ENCODE measurements around the gene LRRFIP1. TPM values are rescaled to one million over a fixed set of nuclear protein-coding genes. Genes with fewer than 3 reads are reported as not detected.

The LRRFIP1 gene
- total and polyA plus RNA-seq, 2 of the 13 experiments (the other 11 are each of a cell fraction or from before 2014, with no cell fraction given) = 15.9 to 40.5 TPM

- TF ChIP-seq, protein P1, sequence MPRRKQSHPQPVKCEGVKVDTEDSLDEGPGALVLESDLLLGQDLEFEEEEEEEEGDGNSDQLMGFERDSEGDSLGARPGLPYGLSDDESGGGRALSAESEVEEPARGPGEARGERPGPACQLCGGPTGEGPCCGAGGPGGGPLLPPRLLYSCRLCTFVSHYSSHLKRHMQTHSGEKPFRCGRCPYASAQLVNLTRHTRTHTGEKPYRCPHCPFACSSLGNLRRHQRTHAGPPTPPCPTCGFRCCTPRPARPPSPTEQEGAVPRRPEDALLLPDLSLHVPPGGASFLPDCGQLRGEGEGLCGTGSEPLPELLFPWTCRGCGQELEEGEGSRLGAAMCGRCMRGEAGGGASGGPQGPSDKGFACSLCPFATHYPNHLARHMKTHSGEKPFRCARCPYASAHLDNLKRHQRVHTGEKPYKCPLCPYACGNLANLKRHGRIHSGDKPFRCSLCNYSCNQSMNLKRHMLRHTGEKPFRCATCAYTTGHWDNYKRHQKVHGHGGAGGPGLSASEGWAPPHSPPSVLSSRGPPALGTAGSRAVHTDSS (CRISPR knock-in tag; conservative IDR thresholded peaks at IDR 0.05) = peak; percentile 62; the same call in 1 of the 2 replicates
- TF ChIP-seq ZNF543 (CRISPR knock-in tag; IDR thresholded peaks at IDR 0.05) (no peak), SRSF9 (IDR thresholded peaks at IDR 0.05; ENCODE audit: borderline replicate concordance, insufficient read depth, low read depth, low read length, poor library complexity, severe bottlenecking) (no peak), ZNF660 (CRISPR knock-in tag; IDR thresholded peaks at IDR 0.05; ENCODE audit: borderline replicate concordance, low read depth) (no peak), ZNF17 (CRISPR knock-in tag; IDR thresholded peaks at IDR 0.05) (no peak), MTF2 (CRISPR knock-in tag; IDR thresholded peaks at IDR 0.05; ENCODE audit: borderline replicate concordance) (no peak), HMG20B (CRISPR knock-in tag; conservative IDR thresholded peaks at IDR 0.05) (peak; percentile 77), THAP11 (CRISPR knock-in tag; IDR thresholded peaks at IDR 0.05) (peak; percentile 71), CCAR2 (optimal IDR thresholded peaks at IDR 0.05; ENCODE audit: low read depth, low read length) (no peak), POLR2AphosphoS5 (IDR thresholded peaks at IDR 0.05; ENCODE audit: low read depth, low read length) (no peak), MEIS2 (CRISPR knock-in tag; IDR thresholded peaks at IDR 0.05) (peak; percentile 91; the same call in 1 of the 2 replicates), MIER2 (CRISPR knock-in tag; IDR thresholded peaks at IDR 0.05) (peak; percentile 59; the same call in 1 of the 2 replicates), MAFK (conservative IDR thresholded peaks at IDR 0.05 in 1 of 2, IDR thresholded peaks at IDR 0.05 in 1 of 2; ENCODE audit: low read length in 2 of 2) (no peak), ZNF276 (CRISPR knock-in tag; IDR thresholded peaks at IDR 0.05; ENCODE audit: low read depth) (no peak), ZNF282 (IDR thresholded peaks at IDR 0.05; ENCODE audit: partially characterized antibody) (no peak), ELF1 (CRISPR knock-in tag; IDR thresholded peaks at IDR 0.05) (peak; percentile 89), ESRRA (CRISPR knock-in tag; IDR thresholded peaks at IDR 0.05; ENCODE audit: low read depth) (peak; percentile 99), PAX8 (CRISPR knock-in tag; IDR thresholded peaks at IDR 0.05; ENCODE audit: borderline replicate concordance) (no peak), HDAC6 (IDR thresholded peaks at IDR 0.05; ENCODE audit: low read depth, low read length) (no peak), FOXP1 (IDR thresholded peaks at IDR 0.05) (no peak), FOXP1 (CRISPR knock-in tag; IDR thresholded peaks at IDR 0.05) (peak; percentile 72; the same call in 1 of the 2 replicates), ZZZ3 (CRISPR knock-in tag; IDR thresholded peaks at IDR 0.05; ENCODE audit: borderline replicate concordance) (0 out of 2 replicates have a peak, but pooled peaks have one; percentile 62), ZNF839 (CRISPR knock-in tag; IDR thresholded peaks at IDR 0.05; ENCODE audit: borderline replicate concordance) (peak; percentile 88; the same call in 1 of the 2 replicates), ZNF224 (CRISPR knock-in tag; IDR thresholded peaks at IDR 0.05) (no peak), MYPOP (CRISPR knock-in tag; IDR thresholded peaks at IDR 0.05) (no peak), ZNF83 (CRISPR knock-in tag; IDR thresholded peaks at IDR 0.05; ENCODE audit: borderline replicate concordance) (peak; percentile 89; the same call in 1 of the 2 replicates), ZNF3 (CRISPR knock-in tag; IDR thresholded peaks at IDR 0.05) (no peak), LCORL (IDR thresholded peaks at IDR 0.05) (no peak), LCORL (CRISPR knock-in tag; IDR thresholded peaks at IDR 0.05) (peak; percentile 100), ZFP1 (CRISPR knock-in tag; IDR thresholded peaks at IDR 0.05) (no peak)
Observed at GRCh38 chr2:237585590-237586221, 41.7 kb upstream of the LRRFIP1 start (continued).

All from HepG2 (cell line).